Activated CD4-positive, alpha-beta T cell treated with anti-CD3 and anti-CD28 coated beads, Interleukin-2, amount 10 ng/mL, durations not matched to agents 24 days and 14 days (primary cell): ENCODE data around the gene MT2A. TPM values are rescaled to one million over a fixed set of nuclear protein-coding genes. Genes with fewer than 3 reads are reported as not detected.

Experiments
- DNase-seq: peaks from one replicate; pipeline ENCODE4 v3.0.0; 2022
- H3K27ac Mint-ChIP-seq: one replicate; pipeline ENCODE4 v1.8.0; 2022; ENCODE audit warnings: mild to moderate bottlenecking, mixed read lengths
- H3K27me3 Mint-ChIP-seq: one replicate; pipeline ENCODE4 v1.8.0; 2022; ENCODE audit warnings: mixed read lengths
- H3K36me3 Mint-ChIP-seq: one replicate; pipeline ENCODE4 v1.8.0; 2022; ENCODE audit warnings: low read depth, mild to moderate bottlenecking, mixed read lengths
- H3K4me1 Mint-ChIP-seq: one replicate; pipeline ENCODE4 v1.8.0; 2021; ENCODE audit warnings: mixed read lengths
- H3K4me3 Mint-ChIP-seq: one replicate; pipeline ENCODE4 v1.8.0; 2022; ENCODE audit warnings: mild to moderate bottlenecking, moderate library complexity, mixed read lengths
- H3K9me3 Mint-ChIP-seq: one replicate; pipeline ENCODE4 v1.8.0; 2021; ENCODE audit warnings: mixed read lengths
- intact Hi-C: fragments of 100-400 bp; cut with micrococcal nuclease; formaldehyde crosslinking; loops from one replicate; pipeline ENCODE4 v1.15.1; 2023
- total RNA-seq: library from RNA; stranded (reverse); gene quantifications from 2 replicates; pipeline ENCODE4 v1.2.3, GENCODE V29; 2022

Gene MT2A
- total RNA-seq, 1 donor from 2014 or later: 465 TPM

- no peaks in the 10 kb centered on the region for H3K4me1 Mint-ChIP-seq
- peaks cover 46% of the 10 kb centered on the region for H3K27me3 Mint-ChIP-seq
- no peak for DNase-seq
- H3K27ac Mint-ChIP-seq: no peak overlapping the region
- no peaks in the 10 kb centered on the region for H3K9me3 Mint-ChIP-seq
- intact Hi-C loops: no loop called here
- no peaks in the 10 kb centered on the region for H3K36me3 Mint-ChIP-seq
- H3K4me3 Mint-ChIP-seq: no peak overlapping the region
Observed at GRCh38 chr16:56583351-56584168, 24.8 kb upstream of the MT2A start.

DNA sequence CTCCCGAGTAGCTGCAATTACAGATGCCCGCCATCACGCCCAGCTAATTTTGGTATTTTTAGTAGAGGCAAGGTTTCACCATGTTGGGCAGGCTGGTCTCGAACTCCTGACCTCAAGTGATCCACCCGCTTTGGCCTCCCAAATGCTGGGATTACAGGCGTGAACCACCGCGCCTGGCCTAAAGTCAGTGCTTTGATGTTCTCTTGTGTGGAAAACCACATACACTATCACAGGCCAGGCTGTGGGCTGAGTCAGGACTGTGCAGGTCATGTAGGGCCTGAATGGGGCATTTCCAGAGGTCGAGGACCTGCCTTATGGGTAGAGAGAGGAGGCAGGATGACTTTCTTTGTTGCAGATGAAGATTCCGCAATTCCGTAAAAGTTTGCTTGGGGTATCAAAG lies 24.1 kb upstream of the MT2A start:
- intact Hi-C loops: no loop called here
- no peak for DNase-seq
- H3K27me3 Mint-ChIP-seq: peaks cover 50% of the 10 kb centered on the region
- peaks cover 4% of the 10 kb centered on the region for H3K4me1 Mint-ChIP-seq
- no peaks in the 10 kb centered on the region for H3K36me3 Mint-ChIP-seq
- H3K9me3 Mint-ChIP-seq: no peaks in the 10 kb centered on the region
- H3K27ac Mint-ChIP-seq: no peak overlapping the region
- H3K4me3 Mint-ChIP-seq: no peak overlapping the region

- intact Hi-C loops: no loop called here
- no peak for DNase-seq
- no peaks in the 10 kb centered on the region for H3K36me3 Mint-ChIP-seq
- H3K4me1 Mint-ChIP-seq: peaks cover 15% of the 10 kb centered on the region
- H3K27ac Mint-ChIP-seq: peak overlapping the region; percentile 48
- peaks cover 42% of the 10 kb centered on the region for H3K27me3 Mint-ChIP-seq
- H3K9me3 Mint-ChIP-seq: no peaks in the 10 kb centered on the region
- H3K4me3 Mint-ChIP-seq: peak overlapping the region; percentile 88
Observed at GRCh38 chr16:56588781-56589140, 19.6 kb upstream of the MT2A start.

DNA sequence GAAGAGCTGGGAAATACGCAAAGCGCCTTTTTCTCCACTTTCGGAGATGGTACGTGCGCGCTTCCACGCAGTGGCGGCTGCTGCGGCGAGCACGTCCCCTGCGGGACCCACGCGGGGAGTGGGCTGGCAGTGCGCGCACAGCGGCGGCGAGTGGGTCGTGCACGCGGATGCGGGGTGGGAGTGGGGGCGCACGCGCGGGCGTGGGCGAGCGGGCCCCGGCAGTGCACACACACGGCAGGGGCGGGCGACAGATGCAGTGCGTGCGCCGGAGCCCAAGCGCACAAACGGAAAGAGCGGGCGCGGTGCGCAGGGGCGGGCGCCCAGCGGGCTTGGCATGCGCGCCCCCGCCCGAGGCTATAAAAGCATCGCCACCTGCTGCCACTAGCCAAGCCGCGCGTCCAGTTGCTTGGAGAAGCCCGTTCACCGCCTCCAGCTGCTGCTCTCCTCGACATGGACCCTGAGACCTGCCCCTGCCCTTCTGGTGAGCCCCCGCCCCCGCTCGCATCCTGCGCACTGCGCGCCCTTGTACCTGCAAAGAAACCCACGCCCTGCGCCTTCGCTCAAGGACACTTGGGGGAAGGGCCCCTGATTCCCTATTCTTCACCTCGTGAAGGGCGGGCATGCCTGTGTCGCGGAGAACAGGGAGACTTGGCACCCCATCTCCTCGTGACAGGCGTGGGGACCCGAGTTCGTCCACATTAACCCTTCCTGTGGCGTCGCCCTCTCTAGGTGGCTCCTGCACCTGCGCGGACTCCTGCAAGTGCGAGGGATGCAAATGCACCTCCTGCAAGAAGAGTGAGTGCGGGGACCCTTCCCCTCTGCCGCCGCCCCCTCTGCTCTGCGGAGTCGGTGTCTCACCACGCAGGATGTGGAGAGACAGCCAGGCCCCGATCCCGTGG lies 19.0 kb upstream of the MT2A start, which contains the start of gene MT3:
Gene MT3 (plus strand): TSS at position 388 of the 899 bp plus-strand sequence. CDS start 63 bp downstream, at position 451.
- DNase-seq: peak; percentile 82
- Mint-ChIP-seq H3K4me3 (peak within 1 kb of the TSS; percentile 88), H3K36me3 (no peaks in the 10 kb centered on the region), H3K27me3 (peaks cover 37% of the 10 kb centered on the region), H3K27ac (peak within 1 kb of the TSS; percentile 62), H3K4me1 (peaks cover 15% of the 10 kb centered on the region), H3K9me3 (no peaks in the 10 kb centered on the region)
- intact Hi-C loops: no loop called here

GRCh38 chr16:56591377-56592060 lies 16.9 kb upstream of the MT2A start:
- no peak overlapping the region for H3K27ac Mint-ChIP-seq
- no peak overlapping the region for H3K4me3 Mint-ChIP-seq

DNA sequence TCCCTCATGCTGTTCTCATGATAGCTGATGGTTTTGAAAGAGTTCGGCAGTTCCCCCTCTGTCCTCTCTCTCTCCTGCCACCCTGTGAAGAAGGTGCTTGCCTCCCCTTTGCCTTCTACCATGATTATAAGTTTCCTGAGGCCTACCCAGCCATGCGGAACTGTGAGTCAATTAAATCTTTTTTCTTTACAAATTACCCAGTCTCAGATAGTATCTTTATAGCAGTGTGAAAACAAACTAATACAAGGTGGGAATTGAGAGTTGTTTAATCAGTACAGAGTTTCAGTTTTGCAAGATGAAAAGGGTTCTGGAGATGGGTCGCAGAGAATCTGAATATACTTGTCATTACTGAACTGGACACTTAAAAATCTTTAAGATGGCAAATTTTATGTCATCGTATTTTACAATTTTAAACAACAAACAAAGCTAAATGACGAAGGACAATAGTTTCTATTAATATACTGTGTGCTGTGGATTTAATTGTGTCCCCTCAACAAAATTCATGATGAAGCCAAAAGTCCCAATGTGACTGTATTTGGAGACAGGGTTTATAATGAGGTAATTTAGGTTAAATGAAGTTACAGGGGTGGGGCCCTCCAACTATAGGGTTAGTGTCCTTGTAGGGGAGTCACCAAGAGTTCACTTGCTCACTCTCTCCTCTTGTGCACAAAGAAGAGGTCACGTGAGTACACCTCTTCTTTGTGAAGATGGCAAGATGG lies 14.7 kb upstream of the MT2A start:
- DNase-seq: no peak
- Mint-ChIP-seq H3K27me3 (peaks cover 32% of the 10 kb centered on the region), H3K27ac (no peak overlapping the region), H3K4me3 (no peak overlapping the region), H3K36me3 (no peaks in the 10 kb centered on the region), H3K4me1 (peaks cover 20% of the 10 kb centered on the region), H3K9me3 (no peaks in the 10 kb centered on the region)
- intact Hi-C loops: no loop called here

More at GRCh38 chr16:56591377-56592060, 16.9 kb upstream of the MT2A start:
- Mint-ChIP-seq H3K27me3 (peaks cover 31% of the 10 kb centered on the region), H3K4me1 (peaks cover 15% of the 10 kb centered on the region), H3K36me3 (no peaks in the 10 kb centered on the region), H3K9me3 (no peaks in the 10 kb centered on the region)
- intact Hi-C loops: no loop called here
- no peak for DNase-seq

- no peaks in the 10 kb centered on the region for H3K36me3 Mint-ChIP-seq
- intact Hi-C loops: no loop called here
- H3K27me3 Mint-ChIP-seq: peaks cover 30% of the 10 kb centered on the region
- peaks cover 18% of the 10 kb centered on the region for H3K4me1 Mint-ChIP-seq
- no peak overlapping the region for H3K4me3 Mint-ChIP-seq
- H3K9me3 Mint-ChIP-seq: no peaks in the 10 kb centered on the region
- DNase-seq: no peak
- H3K27ac Mint-ChIP-seq: no peak overlapping the region
Observed at GRCh38 chr16:56594292-56594619, 14.1 kb upstream of the MT2A start.

GRCh38 chr16:56600398-56600999 lies 7.9 kb upstream of the MT2A start:
- no peak overlapping the region for H3K27ac Mint-ChIP-seq
- no peaks in the 10 kb centered on the region for H3K36me3 Mint-ChIP-seq
- DNase-seq: peak; percentile 80
- H3K9me3 Mint-ChIP-seq: no peaks in the 10 kb centered on the region
- intact Hi-C loops: loop anchor here (1.0 kb wide), 2 partner anchors 23 to 102 kb away; no protein-coding TSS in a partner anchor
- H3K27me3 Mint-ChIP-seq: peaks cover 34% of the 10 kb centered on the region
- H3K4me3 Mint-ChIP-seq: no peak overlapping the region
- peaks cover 17% of the 10 kb centered on the region for H3K4me1 Mint-ChIP-seq

- peaks cover 32% of the 10 kb centered on the region for H3K27me3 Mint-ChIP-seq
- intact Hi-C loops: no loop called here
- no peak overlapping the region for H3K4me3 Mint-ChIP-seq
- peaks cover 19% of the 10 kb centered on the region for H3K4me1 Mint-ChIP-seq
- H3K36me3 Mint-ChIP-seq: no peaks in the 10 kb centered on the region
- H3K9me3 Mint-ChIP-seq: no peaks in the 10 kb centered on the region
- no peak overlapping the region for H3K27ac Mint-ChIP-seq
- DNase-seq: no peak
Observed at GRCh38 chr16:56601325-56601724, 7.1 kb upstream of the MT2A start.

DNA sequence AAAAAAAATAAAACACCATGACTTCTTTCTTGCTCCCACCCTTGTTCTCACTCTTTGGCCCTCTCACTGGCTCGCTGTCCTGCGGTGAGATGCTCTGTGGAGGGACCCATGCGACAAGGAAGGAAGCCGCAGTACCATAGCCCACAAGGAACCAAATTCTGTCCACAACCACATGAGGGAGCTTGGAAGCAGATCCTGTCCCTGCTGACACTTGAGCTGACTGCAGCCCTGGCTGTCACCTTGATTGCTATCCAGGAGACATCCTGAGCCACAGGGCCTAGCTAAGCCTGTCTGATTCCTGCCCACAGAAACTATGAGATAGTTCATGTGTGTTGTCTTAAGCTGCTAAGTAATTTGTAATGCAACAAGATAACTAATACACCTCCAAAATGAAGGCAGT lies 4.8 kb upstream of the MT2A start:
- Mint-ChIP-seq H3K4me1 (peaks cover 30% of the 10 kb centered on the region), H3K27ac (no peak overlapping the region), H3K27me3 (peaks cover 18% of the 10 kb centered on the region), H3K36me3 (no peaks in the 10 kb centered on the region), H3K4me3 (no peak overlapping the region), H3K9me3 (no peaks in the 10 kb centered on the region)
- intact Hi-C loops: no loop called here
- peak; percentile 73 for DNase-seq

GRCh38 chr16:56604966-56605365 lies 3.4 kb upstream of the MT2A start:
- H3K4me1 Mint-ChIP-seq: peaks cover 35% of the 10 kb centered on the region
- H3K27ac Mint-ChIP-seq: no peak overlapping the region
- intact Hi-C loops: no loop called here
- no peak for DNase-seq
- no peaks in the 10 kb centered on the region for H3K9me3 Mint-ChIP-seq
- H3K27me3 Mint-ChIP-seq: peaks cover 18% of the 10 kb centered on the region
- peaks cover 5% of the 10 kb centered on the region for H3K36me3 Mint-ChIP-seq
- H3K4me3 Mint-ChIP-seq: no peak overlapping the region

DNA sequence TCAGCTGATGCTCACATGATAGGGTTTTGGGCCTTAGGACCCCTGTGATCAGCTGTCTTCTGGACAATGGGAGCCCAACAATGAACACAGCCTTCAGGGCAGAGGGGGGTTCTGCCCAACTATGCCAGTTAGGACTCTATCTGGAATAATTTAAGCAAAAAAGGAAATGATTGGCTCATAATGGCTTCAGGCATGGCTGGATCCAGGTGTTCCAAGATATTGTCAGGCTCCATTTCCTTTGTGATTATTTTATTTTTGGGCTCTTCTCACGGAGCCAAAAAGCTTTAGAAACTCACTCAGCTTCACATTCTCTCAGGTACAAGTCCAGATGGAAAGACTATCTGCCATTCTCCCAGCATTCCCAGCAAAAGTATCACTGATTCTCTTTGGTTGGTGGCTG lies 2.9 kb upstream of the MT2A start:
- Mint-ChIP-seq H3K4me1 (peaks cover 37% of the 10 kb centered on the region), H3K27me3 (peaks cover 13% of the 10 kb centered on the region), H3K4me3 (no peak overlapping the region), H3K9me3 (no peaks in the 10 kb centered on the region), H3K27ac (no peak overlapping the region), H3K36me3 (peaks cover 5% of the 10 kb centered on the region)
- intact Hi-C loops: no loop called here
- no peak for DNase-seq

GRCh38 chr16:56606071-56606475 lies 2.3 kb upstream of the MT2A start:
- H3K27me3 Mint-ChIP-seq: peaks cover 9% of the 10 kb centered on the region
- H3K27ac Mint-ChIP-seq: no peak overlapping the region
- H3K4me1 Mint-ChIP-seq: peaks cover 40% of the 10 kb centered on the region
- no peak overlapping the region for H3K4me3 Mint-ChIP-seq
- peaks cover 5% of the 10 kb centered on the region for H3K36me3 Mint-ChIP-seq
- H3K9me3 Mint-ChIP-seq: no peaks in the 10 kb centered on the region
- intact Hi-C loops: no loop called here
- DNase-seq: no peak
